Activated B cell treated with CpG ODN at 0.5 μM for 24 hours (primary cell): ENCODE results near the gene CACHD1. TPM values are rescaled to one million over a fixed set of nuclear protein-coding genes. Genes with fewer than 3 reads are reported as not detected.

ENCODE experiments used
- ATAC-seq: fragments of 200-7000 bp; cut with Tn5 transposase; one replicate; pipeline ENCODE4 v1.10.0; 2021; ENCODE audit warnings: low read depth, mild to moderate bottlenecking, moderate library complexity
- CTCF ChIA-PET: fragments of 350-600 bp; sonication (Branson Sonifier 250); formaldehyde crosslinking; loops from one replicate; lab custom pipeline; 2021; ENCODE audit warnings: antibody characterized with exemption; lab: Charles Lee
- POLR2A ChIA-PET: fragments of 350-600 bp; sonication (Branson Sonifier 250); formaldehyde crosslinking; loops from one replicate; lab custom pipeline; 2021; ENCODE audit warnings: antibody characterized with exemption; lab: Charles Lee
- DNase-seq: peaks from one replicate; pipeline ENCODE4 v3.0.0; 2022
- H3K27ac Mint-ChIP-seq: one replicate; pipeline ENCODE4 v1.8.0; 2020; ENCODE audit warnings: mixed read lengths
- H3K27me3 Mint-ChIP-seq: one replicate; pipeline ENCODE4 v1.8.0; 2021; ENCODE audit warnings: mixed read lengths
- H3K36me3 Mint-ChIP-seq: one replicate; pipeline ENCODE4 v1.8.0; 2021; ENCODE audit warnings: low read depth, mixed read lengths
- H3K4me1 Mint-ChIP-seq: one replicate; pipeline ENCODE4 v1.8.0; 2021; ENCODE audit warnings: mixed read lengths
- H3K4me3 Mint-ChIP-seq: one replicate; pipeline ENCODE4 v1.8.0; 2020; ENCODE audit warnings: mild to moderate bottlenecking, mixed read lengths
- H3K9me3 Mint-ChIP-seq: one replicate; pipeline ENCODE4 v1.8.0; 2020; ENCODE audit warnings: mixed read lengths
- intact Hi-C: fragments of 100-400 bp; cut with micrococcal nuclease; formaldehyde crosslinking; loops from one replicate; pipeline ENCODE4 v1.15.1; 2024
- total RNA-seq: library from RNA; stranded (reverse); gene quantifications from 2 replicates; pipeline ENCODE4 v1.2.3, GENCODE V29; 2022
- TF ChIP-seq, protein P1 (sequence below): fragments of 200-600 bp; IDR thresholded peaks from one replicate; pipeline ENCODE4 v1.8.0; 2022; ENCODE audit warnings: antibody characterized with exemption, mild to moderate bottlenecking

CACHD1 gene
- total RNA-seq, 1 donor from 2014 or later: 0.22 TPM

DNA sequence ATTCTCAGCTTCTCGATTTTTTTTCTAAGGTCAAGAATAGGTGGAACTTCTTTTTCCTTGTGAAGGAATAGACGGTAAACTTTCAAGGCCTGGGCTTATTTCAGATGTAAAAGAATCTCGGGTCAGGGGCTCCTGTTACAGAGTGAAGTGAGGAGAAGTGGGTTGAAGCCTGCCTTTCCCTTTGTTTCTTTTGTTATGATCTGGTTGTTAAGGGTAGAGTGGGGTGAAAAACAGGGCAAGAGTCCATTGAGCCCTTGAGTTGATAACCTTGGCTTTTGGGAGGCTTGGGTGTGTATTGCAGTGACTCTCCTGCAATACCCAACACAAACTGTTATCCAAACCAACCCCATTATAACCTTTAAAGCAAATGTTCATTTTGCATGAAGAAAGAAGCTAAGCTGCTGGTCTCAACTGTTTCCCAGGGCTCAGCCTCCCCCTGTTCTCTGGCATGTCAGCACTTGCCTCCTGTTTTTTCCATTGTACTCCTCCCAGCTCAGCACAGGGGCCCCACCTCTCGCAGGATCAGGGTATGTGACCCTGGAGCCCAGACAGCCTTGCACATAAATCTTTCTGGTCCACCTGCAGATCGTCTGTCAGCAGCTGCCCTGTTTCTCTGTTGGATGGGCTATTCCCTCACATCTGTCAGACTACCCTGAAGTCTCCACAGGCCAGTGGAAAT is 102.4 kb downstream of the CACHD1 start:
- ATAC-seq (no peak), DNase-seq (no peak)
- Mint-ChIP-seq H3K27ac (no peak overlapping the region), H3K27me3 (peaks cover 3% of the 10 kb centered on the region), H3K4me1 (no peaks in the 10 kb centered on the region), H3K9me3 (no peaks in the 10 kb centered on the region), H3K36me3 (no peaks in the 10 kb centered on the region), H3K4me3 (no peak overlapping the region)
- TF ChIP-seq, protein P1, sequence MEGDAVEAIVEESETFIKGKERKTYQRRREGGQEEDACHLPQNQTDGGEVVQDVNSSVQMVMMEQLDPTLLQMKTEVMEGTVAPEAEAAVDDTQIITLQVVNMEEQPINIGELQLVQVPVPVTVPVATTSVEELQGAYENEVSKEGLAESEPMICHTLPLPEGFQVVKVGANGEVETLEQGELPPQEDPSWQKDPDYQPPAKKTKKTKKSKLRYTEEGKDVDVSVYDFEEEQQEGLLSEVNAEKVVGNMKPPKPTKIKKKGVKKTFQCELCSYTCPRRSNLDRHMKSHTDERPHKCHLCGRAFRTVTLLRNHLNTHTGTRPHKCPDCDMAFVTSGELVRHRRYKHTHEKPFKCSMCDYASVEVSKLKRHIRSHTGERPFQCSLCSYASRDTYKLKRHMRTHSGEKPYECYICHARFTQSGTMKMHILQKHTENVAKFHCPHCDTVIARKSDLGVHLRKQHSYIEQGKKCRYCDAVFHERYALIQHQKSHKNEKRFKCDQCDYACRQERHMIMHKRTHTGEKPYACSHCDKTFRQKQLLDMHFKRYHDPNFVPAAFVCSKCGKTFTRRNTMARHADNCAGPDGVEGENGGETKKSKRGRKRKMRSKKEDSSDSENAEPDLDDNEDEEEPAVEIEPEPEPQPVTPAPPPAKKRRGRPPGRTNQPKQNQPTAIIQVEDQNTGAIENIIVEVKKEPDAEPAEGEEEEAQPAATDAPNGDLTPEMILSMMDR: no peak
- ChIA-PET POLR2A (no interaction called here), CTCF (no interaction called here)
- intact Hi-C loops: no loop called here

DNA sequence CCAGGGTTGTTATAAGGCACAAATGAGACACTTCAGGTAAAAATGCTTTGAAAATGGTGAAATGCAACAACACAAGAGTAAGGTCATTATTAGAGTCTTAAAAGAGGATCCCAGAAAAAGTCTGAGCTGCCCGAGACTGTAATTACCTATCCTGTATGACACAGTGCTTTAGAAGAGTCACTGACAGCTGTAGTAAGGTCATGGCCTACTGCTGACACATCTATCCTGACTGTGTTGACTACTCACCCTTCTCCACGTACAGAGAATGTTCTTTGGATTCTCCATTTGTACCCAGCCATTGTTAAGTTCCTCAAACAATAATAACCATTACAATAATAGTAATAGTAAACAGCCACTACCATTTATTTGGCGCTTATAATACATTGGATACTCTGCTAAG is 104.4 kb downstream of the CACHD1 start:
- Mint-ChIP-seq H3K27me3 (no peaks in the 10 kb centered on the region), H3K4me3 (no peak overlapping the region), H3K4me1 (no peaks in the 10 kb centered on the region), H3K27ac (no peak overlapping the region), H3K9me3 (no peaks in the 10 kb centered on the region), H3K36me3 (no peaks in the 10 kb centered on the region)
- no peak for ATAC-seq
- intact Hi-C loops: no loop called here
- no peak for DNase-seq
- ChIA-PET CTCF (no interaction called here), POLR2A (no interaction called here)
- TF ChIP-seq, protein P1: no peak

DNA sequence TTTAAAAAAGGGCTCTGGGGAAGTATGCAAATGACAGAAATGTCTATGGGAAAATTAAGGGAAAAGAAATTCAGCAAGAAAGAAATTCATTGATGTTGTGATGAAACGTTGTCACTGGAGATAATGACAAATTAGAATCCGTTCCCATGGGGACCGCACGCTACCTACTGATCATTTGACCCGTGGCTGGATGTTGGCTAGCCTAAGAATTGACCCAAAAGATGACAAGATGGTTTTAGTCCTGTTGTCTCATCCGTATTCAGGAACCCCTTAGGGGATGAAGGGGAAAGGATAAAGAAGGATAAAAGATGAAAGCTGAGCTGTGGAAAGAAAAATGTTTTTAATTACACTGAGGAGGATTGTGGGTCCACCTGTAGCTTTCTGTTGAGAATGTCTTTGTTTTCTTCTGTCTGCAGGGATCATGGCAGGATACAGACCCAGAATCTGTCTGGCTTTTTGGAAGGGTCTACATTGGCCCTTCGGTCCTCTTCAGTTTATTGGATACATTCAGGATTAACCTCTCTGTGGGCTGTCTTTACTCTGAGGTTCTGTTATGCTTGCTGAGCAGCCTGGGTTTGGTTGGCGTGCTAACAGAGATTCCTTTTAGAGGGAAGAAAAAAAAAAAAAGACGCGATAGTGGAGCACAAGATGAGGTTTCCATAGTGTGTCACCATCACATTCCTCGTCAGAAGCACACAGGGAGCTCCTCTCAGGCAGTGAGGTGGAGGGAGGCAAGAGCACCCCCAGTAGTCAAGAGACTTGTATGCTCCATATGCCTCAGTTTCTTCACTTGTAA is 106.2 kb downstream of the CACHD1 start:
- H3K4me1 Mint-ChIP-seq: no peaks in the 10 kb centered on the region
- H3K36me3 Mint-ChIP-seq: no peaks in the 10 kb centered on the region
- no peak overlapping the region for H3K27ac Mint-ChIP-seq
- TF ChIP-seq, protein P1: no peak
- intact Hi-C loops: no loop called here
- no peaks in the 10 kb centered on the region for H3K9me3 Mint-ChIP-seq
- H3K27me3 Mint-ChIP-seq: peaks cover 2% of the 10 kb centered on the region
- ChIA-PET CTCF (no interaction called here), POLR2A (no interaction called here)
- no peak overlapping the region for H3K4me3 Mint-ChIP-seq
- DNase-seq (no peak), ATAC-seq (no peak)

DNA sequence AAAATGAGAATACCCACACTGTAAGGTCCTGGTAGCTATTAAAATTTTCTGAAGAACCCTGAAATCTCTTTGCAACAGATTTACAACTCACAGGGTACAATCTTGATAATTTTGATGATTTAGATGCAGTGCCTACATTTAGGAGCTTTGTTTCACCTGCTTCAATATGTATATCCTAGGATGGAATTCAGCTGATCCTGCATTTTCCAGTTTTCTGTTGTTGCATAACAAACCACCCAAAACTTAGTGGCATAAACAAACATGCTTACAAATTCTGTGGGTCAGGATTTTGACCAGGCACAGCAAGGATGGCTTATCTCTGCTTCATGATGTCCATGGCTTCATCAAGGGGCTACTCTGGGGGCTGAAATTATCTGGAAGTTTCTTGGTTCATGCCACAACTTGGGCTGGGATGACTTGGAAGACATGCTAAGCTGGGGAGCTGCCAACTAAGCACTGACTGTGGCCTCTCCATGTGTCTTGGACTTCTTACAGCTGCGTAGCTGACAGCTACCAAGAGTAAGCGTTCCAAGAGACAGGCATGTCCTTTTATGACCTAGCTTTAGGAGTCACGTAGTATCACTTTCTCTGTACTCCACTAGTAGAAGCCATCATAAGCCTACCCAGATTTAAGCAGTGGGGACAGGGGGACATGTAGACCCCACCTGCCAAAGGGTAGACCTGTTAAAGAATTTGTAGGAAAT is 108.5 kb downstream of the CACHD1 start:
- peaks cover 2% of the 10 kb centered on the region for H3K27me3 Mint-ChIP-seq
- ChIA-PET CTCF (no interaction called here), POLR2A (no interaction called here)
- H3K4me3 Mint-ChIP-seq: no peak overlapping the region
- TF ChIP-seq, protein P1: no peak
- H3K4me1 Mint-ChIP-seq: no peaks in the 10 kb centered on the region
- H3K9me3 Mint-ChIP-seq: no peaks in the 10 kb centered on the region
- ATAC-seq: no peak
- no peak for DNase-seq
- no peak overlapping the region for H3K27ac Mint-ChIP-seq
- intact Hi-C loops: no loop called here
- no peaks in the 10 kb centered on the region for H3K36me3 Mint-ChIP-seq

DNA sequence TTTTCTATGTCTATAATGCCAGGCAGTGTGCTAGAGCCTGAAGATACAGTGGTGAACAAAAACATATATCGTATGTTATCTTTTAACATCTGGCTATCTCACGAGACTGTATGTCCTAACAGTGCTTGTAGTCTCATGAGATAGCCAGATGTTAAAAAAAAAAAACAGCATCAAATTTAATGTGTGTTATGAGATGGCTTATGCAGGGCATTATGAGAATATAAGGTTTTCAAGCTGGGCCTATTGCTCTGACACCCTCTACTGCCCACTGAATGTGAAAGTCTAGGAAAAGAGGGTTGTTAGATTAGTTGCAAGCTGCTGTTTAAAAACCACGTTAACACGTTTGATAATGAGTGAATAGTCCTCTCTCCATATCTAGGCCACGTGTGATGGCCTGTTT is 109.8 kb downstream of the CACHD1 start:
- ChIA-PET POLR2A (no interaction called here), CTCF (no interaction called here)
- DNase-seq (no peak), ATAC-seq (no peak)
- Mint-ChIP-seq H3K4me1 (no peaks in the 10 kb centered on the region), H3K36me3 (no peaks in the 10 kb centered on the region), H3K27ac (no peak overlapping the region), H3K27me3 (peaks cover 2% of the 10 kb centered on the region), H3K4me3 (no peak overlapping the region), H3K9me3 (no peaks in the 10 kb centered on the region)
- intact Hi-C loops: no loop called here
- TF ChIP-seq, protein P1: no peak
